Activated T-cell treated with anti-CD3 and anti-CD28 coated beads, Interleukin-2, amount 50 U/mL, for 48 hours (primary cell): ENCODE results near the gene GABBR2.
"Not testable (repeated sequence)": the region's sequence is repeated elsewhere in the genome, so short reads cannot be mapped to it uniquely, and the experiment has no call there.

ENCODE experiments used
- DNase-seq, 2 experiments: peaks; one replicate each; pipeline ENCODE4 v3.0.0-alpha.2; 2020

Gene GABBR2

GRCh38 chr9:98465799-98466198 is 242.9 kb downstream of the GABBR2 start:
- DNase-seq = no peak

- not testable (repeated sequence) for DNase-seq
Observed at GRCh38 chr9:98464156-98464690, 244.5 kb downstream of the GABBR2 start.

- DNase-seq = no peak
Observed at GRCh38 chr9:98462310-98462709, 246.4 kb downstream of the GABBR2 start.

GRCh38 chr9:98460704-98461103 is 248.0 kb downstream of the GABBR2 start:
- no peak for DNase-seq

- DNase-seq = no peak
Observed at GRCh38 chr9:98457726-98458370, 250.9 kb downstream of the GABBR2 start.

- no peak for DNase-seq
Observed at GRCh38 chr9:98456156-98456613, 252.6 kb downstream of the GABBR2 start.

- DNase-seq = peak in 1 of 2 experiments; percentile 20
Observed at GRCh38 chr9:98455256-98456155, 253.2 kb downstream of the GABBR2 start.

GRCh38 chr9:98453589-98454311 is 255.0 kb downstream of the GABBR2 start:
- DNase-seq = no peak

- DNase-seq = no peak
Observed at GRCh38 chr9:98451576-98451975, 257.2 kb downstream of the GABBR2 start.

- DNase-seq = no peak
Observed at GRCh38 chr9:98450496-98450895, 258.2 kb downstream of the GABBR2 start.

GRCh38 chr9:98449871-98450270 is 258.9 kb downstream of the GABBR2 start:
- DNase-seq = no peak

GRCh38 chr9:98445576-98445975 is 263.2 kb downstream of the GABBR2 start:
- no peak for DNase-seq

- no peak for DNase-seq
Observed at GRCh38 chr9:98444601-98445000, 264.1 kb downstream of the GABBR2 start.

GRCh38 chr9:98442541-98442940 is 266.2 kb downstream of the GABBR2 start:
- no peak for DNase-seq

- no peak for DNase-seq
Observed at GRCh38 chr9:98442114-98442513, 266.6 kb downstream of the GABBR2 start.

- DNase-seq = no peak
Observed at GRCh38 chr9:98438666-98439065, 270.1 kb downstream of the GABBR2 start.

GRCh38 chr9:98437458-98438034 is 271.2 kb downstream of the GABBR2 start:
- no peak for DNase-seq

- DNase-seq = no peak
Observed at GRCh38 chr9:98432960-98433359, 275.8 kb downstream of the GABBR2 start.

GRCh38 chr9:98432134-98432533 is 276.6 kb downstream of the GABBR2 start:
- DNase-seq = no peak

GRCh38 chr9:98430535-98431292 is 278.0 kb downstream of the GABBR2 start:
- no peak for DNase-seq

- DNase-seq = no peak
Observed at GRCh38 chr9:98429613-98430012, 279.1 kb downstream of the GABBR2 start.

GRCh38 chr9:98428454-98428853 is 280.3 kb downstream of the GABBR2 start:
- no peak for DNase-seq
